NCI-H1105 treated with DMSO at 0.1 percent for 48 hours (cell line): Measurements from ENCODE around the gene ENTPD6.

ENCODE experiments used
- DNase-seq: peaks from one replicate; lab custom pipeline; 2025; lab: John Stamatoyannopoulos, UW

Gene ENTPD6

DNA sequence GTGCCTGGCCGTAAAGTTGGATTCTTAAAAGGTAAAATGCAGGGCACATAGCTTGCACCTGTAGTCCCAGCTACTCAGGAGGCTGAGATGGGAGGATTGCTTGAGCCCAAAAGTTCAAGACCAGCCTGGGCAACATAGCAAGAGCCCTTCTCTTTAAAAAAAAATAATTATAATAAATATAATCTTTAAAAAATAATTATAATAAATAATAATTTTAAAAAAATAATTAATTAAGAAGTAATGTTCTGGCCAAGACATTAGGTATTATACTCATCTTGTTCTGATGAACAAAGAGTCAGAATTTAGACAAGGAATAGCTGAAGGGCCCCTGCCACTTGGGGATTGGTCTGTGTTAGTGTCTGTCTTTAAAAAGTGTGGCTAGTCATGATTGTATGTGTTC is 13.9 kb downstream of the ENTPD6 start:
- DNase-seq, result no peak

- DNase-seq, result no peak
Measured at GRCh38 chr20:25209911-25210310, 14.4 kb downstream of the ENTPD6 start.

GRCh38 chr20:25211273-25211672 is 15.8 kb downstream of the ENTPD6 start:
- DNase-seq, result no peak

DNA sequence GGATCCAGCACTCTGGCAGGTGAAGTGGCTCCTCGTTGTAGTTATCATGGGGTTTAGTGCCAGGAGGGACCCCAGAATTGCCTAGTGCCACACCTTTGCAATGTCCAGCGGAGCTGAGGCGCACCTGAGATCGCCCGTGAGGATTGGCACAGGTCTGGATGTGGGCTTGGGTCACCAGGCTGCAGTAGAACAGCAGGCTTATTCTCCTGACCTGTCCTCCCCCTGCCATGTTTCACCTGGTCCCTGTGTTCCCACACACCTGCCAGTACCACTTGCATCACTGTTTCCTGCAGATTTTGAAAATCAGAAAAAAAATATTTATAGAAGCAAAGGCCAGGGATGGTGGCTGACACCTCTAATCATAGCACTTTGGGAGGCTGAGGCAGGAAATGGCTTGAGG is 16.7 kb downstream of the ENTPD6 start:
- DNase-seq, result no peak

GRCh38 chr20:25213566-25214425 is 18.3 kb downstream of the ENTPD6 start:
- no peak for DNase-seq

DNA sequence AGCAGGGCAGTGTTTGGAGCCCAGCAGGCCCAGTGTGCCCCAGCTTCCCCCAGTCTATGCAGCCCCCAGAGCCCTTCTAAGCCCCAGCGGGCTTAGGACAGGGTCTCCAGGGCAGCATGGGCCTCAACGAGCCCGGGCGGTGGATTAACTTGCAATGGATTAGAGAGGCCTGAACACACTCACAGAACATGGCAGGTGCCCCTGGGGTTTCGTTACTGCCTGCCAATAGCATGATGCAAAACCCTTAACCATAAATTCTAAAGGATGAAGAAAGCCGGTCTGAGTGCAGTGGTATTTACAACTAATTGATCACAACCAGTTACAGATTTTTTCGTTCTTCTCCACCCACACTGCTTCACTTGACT is 18.9 kb downstream of the ENTPD6 start:
- no peak for DNase-seq

DNA sequence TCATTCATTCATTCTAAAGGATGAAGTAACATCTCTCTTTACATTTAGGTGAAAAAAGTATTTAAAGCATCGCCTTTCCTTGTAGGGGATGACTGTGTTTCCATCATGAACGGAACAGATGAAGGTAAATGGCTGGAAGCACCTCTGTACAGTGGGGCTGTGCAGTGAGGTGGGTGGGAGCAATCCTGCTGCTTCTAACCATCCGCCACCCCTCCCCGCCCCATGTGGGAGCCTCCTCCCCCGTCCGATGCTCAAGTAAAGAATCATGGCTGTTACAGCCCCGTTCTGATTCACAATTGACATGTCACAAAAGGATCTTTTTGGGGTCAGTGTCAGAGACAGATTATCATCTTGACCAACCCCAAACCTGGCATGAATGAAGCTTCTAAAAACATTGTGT is 19.3 kb downstream of the ENTPD6 start:
- no peak for DNase-seq

DNA sequence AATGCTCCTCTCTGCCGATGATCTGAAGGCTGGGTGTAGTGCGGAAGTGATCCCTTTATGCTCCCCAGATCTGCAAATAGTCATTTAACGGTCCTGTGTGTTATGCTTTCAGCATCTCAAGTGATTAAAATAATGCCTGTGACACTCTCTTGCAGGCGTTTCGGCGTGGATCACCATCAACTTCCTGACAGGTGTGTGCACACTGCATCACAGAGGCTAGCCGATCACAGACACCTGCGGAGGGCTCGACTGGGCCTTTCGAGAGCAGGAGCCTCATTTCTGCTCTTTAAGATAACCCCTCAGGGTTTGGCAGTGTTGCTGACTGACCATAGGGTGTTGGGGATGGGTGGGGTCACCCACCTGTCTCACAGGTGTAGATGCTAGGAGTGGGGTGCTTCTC is 20.0 kb downstream of the ENTPD6 start:
- DNase-seq, result no peak

GRCh38 chr20:25216199-25216945 is 20.9 kb downstream of the ENTPD6 start:
- DNase-seq, result no peak

DNA sequence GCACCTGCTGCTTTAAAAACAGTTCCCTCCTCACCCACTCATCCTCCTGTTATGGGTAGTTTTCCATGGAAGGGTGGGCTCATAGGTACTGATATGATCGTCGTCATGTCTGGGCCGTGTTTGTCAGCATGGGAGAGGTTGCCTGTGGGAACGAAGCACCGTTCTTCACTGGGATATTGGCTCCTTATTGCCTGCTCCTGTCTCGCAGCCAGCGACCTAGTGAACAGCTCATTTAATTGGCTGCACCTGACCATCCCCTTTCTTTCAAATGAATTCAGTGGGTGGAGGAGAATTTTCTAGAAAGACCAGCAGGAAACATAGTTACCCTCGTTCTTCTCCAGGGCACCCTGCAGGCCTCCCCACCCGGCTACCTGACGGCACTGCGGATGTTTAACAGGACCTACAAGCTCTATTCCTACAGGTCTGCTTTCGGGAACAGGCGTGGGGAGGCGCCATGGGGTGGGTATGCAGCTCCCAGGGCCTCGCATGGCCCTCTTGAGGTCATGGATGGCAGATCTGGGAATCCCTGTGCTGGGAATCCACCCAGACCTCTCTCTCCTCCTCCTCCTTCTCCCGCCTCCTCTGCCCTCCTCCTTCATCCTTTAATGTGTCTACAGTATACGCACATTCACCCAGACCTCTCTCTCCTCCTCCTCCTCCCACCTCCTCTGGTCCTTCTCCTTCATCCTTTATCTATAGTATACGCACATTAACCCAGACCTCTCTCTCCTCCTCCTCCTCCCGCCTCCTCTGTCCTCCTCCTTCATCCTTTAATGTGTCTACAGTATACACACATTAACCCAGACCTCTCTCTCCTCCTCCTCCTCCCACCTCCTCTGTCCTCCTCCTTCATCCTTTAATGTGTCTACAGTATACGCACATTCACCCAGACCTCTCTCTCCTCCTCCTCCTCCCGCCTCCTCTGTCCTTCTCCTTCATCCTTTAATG is 21.9 kb downstream of the ENTPD6 start:
- no peak for DNase-seq

- no peak for DNase-seq
Measured at GRCh38 chr20:25218109-25218486, 22.6 kb downstream of the ENTPD6 start.

- no peak for DNase-seq
Measured at GRCh38 chr20:25218492-25218891, 23.0 kb downstream of the ENTPD6 start.

GRCh38 chr20:25219365-25219764 is 23.9 kb downstream of the ENTPD6 start:
- no peak for DNase-seq

DNA sequence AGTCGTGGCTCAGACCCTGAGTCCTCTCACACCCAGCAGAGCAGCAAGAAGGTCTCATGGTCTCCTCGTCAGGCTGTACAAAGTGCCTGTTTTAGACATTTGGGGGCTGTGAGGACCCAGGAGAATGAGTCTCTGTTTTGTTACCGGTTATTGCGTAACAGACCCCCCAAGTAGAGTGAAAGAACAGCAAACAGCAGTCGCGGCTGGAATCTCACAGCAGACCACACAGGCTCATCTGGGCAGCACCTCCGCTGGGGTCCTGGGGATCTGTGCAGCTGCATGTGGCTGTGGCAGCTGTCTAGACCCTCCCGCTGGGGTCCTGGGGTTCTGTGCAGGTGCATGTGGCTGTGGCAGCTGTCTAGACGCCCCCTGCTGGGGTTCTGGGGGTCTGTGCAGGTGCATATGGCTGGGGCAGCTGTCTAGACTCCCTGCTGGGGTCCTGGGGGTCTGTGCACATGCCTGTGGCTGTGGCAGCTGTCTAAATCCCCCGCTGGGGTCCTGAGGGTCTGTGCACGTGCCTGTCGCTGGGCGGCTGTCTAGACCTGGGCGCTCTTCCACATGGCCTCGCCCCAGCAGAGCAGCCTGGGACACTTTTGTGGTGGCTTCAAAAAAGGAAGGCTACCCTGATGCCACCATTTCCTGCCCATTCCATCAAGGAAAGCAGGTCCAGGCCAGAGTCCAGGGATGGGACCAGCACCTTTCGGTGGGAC is 24.7 kb downstream of the ENTPD6 start:
- no peak for DNase-seq

GRCh38 chr20:25220810-25221591 is 25.5 kb downstream of the ENTPD6 start:
- DNase-seq, result peak; percentile 71

DNA sequence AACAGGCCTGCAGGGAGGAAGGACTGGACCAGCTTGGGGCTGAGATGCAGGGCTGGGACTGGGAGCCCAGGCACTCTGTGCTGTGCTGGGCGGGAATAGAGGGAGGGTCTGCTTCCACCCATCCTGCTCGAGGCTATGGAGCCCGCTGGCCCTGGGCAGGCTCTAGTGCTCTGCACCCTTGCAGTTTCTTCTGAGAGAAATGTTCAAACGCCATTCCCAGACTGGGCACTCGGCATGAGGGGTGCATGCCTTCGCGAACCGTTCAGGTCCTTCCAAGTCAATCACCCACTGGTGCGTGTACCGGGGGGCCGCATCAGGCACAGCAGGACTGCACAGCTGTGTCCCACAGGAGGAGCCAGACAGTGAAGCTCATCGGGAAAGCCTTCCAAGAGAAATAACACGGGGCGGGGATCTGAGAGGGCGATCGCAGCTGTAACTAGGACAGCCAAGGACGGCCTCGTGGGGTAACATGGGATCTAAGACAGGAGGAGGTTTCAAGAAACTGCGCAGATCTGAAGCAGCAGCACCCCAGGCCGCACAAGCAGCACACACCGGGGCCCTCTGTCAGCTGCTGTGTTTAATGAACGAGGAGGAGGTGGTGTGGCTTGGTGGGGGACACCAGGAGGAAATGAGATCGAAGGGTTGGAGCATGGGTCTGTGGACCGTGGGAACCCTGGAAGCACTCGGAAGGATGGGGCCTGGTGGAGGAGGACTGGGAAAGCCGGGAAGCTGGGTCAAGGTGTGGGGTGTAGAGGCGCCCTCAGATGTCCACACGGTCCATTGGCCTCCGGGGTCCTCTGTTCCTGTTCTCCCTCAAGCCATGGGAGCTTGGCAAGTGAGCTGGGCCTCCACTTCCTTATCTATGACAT is 26.3 kb downstream of the ENTPD6 start:
- DNase-seq, result no peak

DNA sequence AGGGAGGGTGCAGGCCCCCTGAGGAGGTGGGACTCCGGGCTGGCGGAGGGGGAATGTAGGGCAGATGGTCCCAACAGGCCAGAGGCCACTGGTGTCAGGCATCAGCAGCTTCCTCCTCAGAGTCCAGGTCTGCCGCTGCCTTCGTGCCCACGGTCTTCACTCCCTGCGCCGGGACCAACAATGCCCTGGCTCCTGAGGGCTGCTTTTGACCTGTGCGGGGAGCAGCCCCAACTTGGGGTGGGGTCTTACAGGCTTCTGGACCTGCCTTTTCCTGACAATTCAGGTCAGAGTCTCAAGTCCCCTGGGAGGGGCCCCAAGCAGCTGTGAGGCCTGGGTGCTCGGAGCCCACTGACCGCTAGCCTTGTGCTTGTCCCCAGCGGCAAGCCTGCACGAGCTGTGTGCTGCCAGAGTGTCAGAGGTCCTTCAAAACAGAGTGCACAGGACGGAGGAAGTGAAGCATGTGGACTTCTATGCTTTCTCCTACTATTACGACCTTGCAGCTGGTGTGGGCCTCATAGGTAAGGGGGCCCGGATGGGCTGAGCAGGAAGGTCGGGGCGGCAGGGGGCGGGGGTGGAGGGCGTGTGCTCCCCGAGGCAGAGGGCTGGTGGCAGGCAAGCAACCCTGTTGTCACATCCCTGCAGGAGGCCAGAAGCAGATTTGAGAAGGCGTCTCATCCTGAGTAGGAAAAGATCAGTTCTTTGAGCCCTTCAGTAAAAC is 27.1 kb downstream of the ENTPD6 start:
- DNase-seq, result no peak

GRCh38 chr20:25223179-25223661 is 27.7 kb downstream of the ENTPD6 start:
- no peak for DNase-seq
